ENCODE data around the gene UVSSA.
"Not testable (repeated sequence)": the region's sequence is repeated elsewhere in the genome, so short reads cannot be mapped to it uniquely, and the experiment has no call there.

Gene UVSSA

GRCh38 chr4:1410491-1411325 is 63.7 kb downstream of the UVSSA start:
- peak; percentile 63 for DNase-seq

- no peak for DNase-seq
Observed at GRCh38 chr4:1411436-1412375, 64.7 kb downstream of the UVSSA start.

- DNase-seq: no peak
Observed at GRCh38 chr4:1412376-1413203, 65.6 kb downstream of the UVSSA start.

- DNase-seq: no peak
Observed at GRCh38 chr4:1413204-1413663, 66.2 kb downstream of the UVSSA start.

GRCh38 chr4:1413687-1414479 is 66.9 kb downstream of the UVSSA start:
- no peak for DNase-seq

- no peak for DNase-seq
Observed at GRCh38 chr4:1414831-1415680, 68.0 kb downstream of the UVSSA start.

- no peak for DNase-seq
Observed at GRCh38 chr4:1415681-1415981, 68.6 kb downstream of the UVSSA start.

- DNase-seq: no peak
Observed at GRCh38 chr4:1416051-1416947, 69.3 kb downstream of the UVSSA start.

- DNase-seq: no peak
Observed at GRCh38 chr4:1416948-1417260, 69.9 kb downstream of the UVSSA start.

GRCh38 chr4:1417522-1418390 is 70.7 kb downstream of the UVSSA start:
- no peak for DNase-seq

- DNase-seq: no peak
Observed at GRCh38 chr4:1418494-1419285, 71.7 kb downstream of the UVSSA start.

GRCh38 chr4:1419708-1420107 is 72.7 kb downstream of the UVSSA start:
- no peak for DNase-seq

- no peak for DNase-seq
Observed at GRCh38 chr4:1421657-1422056, 74.6 kb downstream of the UVSSA start.

- DNase-seq: no peak
Observed at GRCh38 chr4:1427010-1427409, 80.0 kb downstream of the UVSSA start.

- DNase-seq: not testable (repeated sequence)
Observed at GRCh38 chr4:1443688-1444172, 96.7 kb downstream of the UVSSA start.

Measured in activated CD4-positive, alpha-beta T cell treated with anti-CD3 and anti-CD28 coated beads for 48 hours (primary cell).